ENCODE data around the gene B3GNT9. TPM values are rescaled to one million over a fixed set of nuclear protein-coding genes. Genes with fewer than 3 reads are reported as not detected.

B3GNT9 gene
- total and polyA plus RNA-seq, 11 donors = 6.4 to 17.5 (median 11.9) TPM

GRCh38 chr16:67186550-67186950 is 35.8 kb upstream of the B3GNT9 start:
- H3K4me3 ChIP-seq = no peak overlapping the region
- H3K9me3 ChIP-seq = no peaks in the 10 kb centered on the region
- DNase-seq = no peak
- WGBS, 4 donors = 44 to 61% (median 56%) methylated on average over 4 to 5 of the region's 5 CpGs
- no peak for TF ChIP-seq POLR2A (IDR thresholded peaks at IDR 0.05)
- no peak for TF ChIP-seq CTCF (IDR thresholded peaks at IDR 0.05)
- peaks cover 2 to 50% (median 33%) of the 10 kb centered on the region in 12 donors for H3K4me1 ChIP-seq
- ATAC-seq = no peak
- no peaks in the 10 kb centered on the region for H3K27me3 ChIP-seq
- H3K27ac ChIP-seq = no peak overlapping the region
- intact Hi-C loops (cut with DNase I) = loop anchor here in 3 of 10 donors (10.0 kb wide), 1 partner anchor 212 kb away; no protein-coding TSS in a partner anchor
- H3K36me3 ChIP-seq = no peaks in the 10 kb centered on the region

- H3K4me1 ChIP-seq = peaks cover 0 to 47% (median 27%) of the 10 kb centered on the region in 12 donors
- peak overlapping the region in 8 of 12 donors; percentile 25 to 88 (median 72) for H3K4me3 ChIP-seq
- 9 to 10% (median 9%) methylated on average over 12 of the region's 12 CpGs for WGBS, 4 donors
- no peaks in the 10 kb centered on the region for H3K36me3 ChIP-seq
- H3K27ac ChIP-seq = peak overlapping the region in 2 of 12 donors; percentile 6 to 33
- TF ChIP-seq CTCF (IDR thresholded peaks at IDR 0.05) (no peak), POLR2A (IDR thresholded peaks at IDR 0.05) (no peak)
- intact Hi-C loops (cut with DNase I) = loop anchor here in 8 of 10 donors (1.0 to 10.0 kb wide), 6 partner anchors 26 to 231 kb away; partner anchors contain the start of genes FBXL8 (in 1 of the 8), FHOD1 (in 1 of the 8) and TRADD (in 1 of the 8)
- no peak for ATAC-seq
- H3K27me3 ChIP-seq = no peaks in the 10 kb centered on the region
- no peak for DNase-seq
- H3K9me3 ChIP-seq = no peaks in the 10 kb centered on the region
Observed at GRCh38 chr16:67185651-67186134, 34.9 kb upstream of the B3GNT9 start.

- Histone ChIP-seq H3K27ac (peak overlapping the region in 4 of 12 donors; percentile 6 to 97 (median 64)), H3K4me3 (peak overlapping the region in 9 of 12 donors; percentile 64 to 88 (median 72)), H3K4me1 (peaks cover 0 to 47% (median 23%) of the 10 kb centered on the region in 12 donors), H3K9me3 (no peaks in the 10 kb centered on the region), H3K27me3 (no peaks in the 10 kb centered on the region), H3K36me3 (no peaks in the 10 kb centered on the region)
- peak; percentile 39 to 66 (median 56) for ATAC-seq
- no peak for TF ChIP-seq POLR2A (IDR thresholded peaks at IDR 0.05)
- TF ChIP-seq CTCF (IDR thresholded peaks at IDR 0.05) = peak; percentile 74 to 93 (median 85)
- 0 to 20% (median 13%) methylated on average over 5 to 43 of the region's 43 CpGs for WGBS, 4 donors
- intact Hi-C loops (cut with DNase I) = loop anchor here in 8 of 10 donors (1.0 to 10.0 kb wide), 6 partner anchors 26 to 230 kb away; partner anchors contain the start of genes FBXL8 (in 1 of the 8), FHOD1 (in 1 of the 8) and TRADD (in 1 of the 8)
- DNase-seq = peak; percentile 92 to 96 (median 93)
Observed at GRCh38 chr16:67184995-67185650, 34.3 kb upstream of the B3GNT9 start.

- 12 to 23% (median 14%) methylated on average over 45 to 59 of the region's 59 CpGs for WGBS, 4 donors
- TF ChIP-seq CTCF (IDR thresholded peaks at IDR 0.05) = no peak
- no peak for TF ChIP-seq POLR2A (IDR thresholded peaks at IDR 0.05)
- DNase-seq = no peak
- Histone ChIP-seq H3K4me1 (peaks cover 0 to 47% (median 23%) of the 10 kb centered on the region in 12 donors), H3K9me3 (no peaks in the 10 kb centered on the region), H3K4me3 (peak overlapping the region; percentile 47 to 88 (median 72)), H3K27me3 (no peaks in the 10 kb centered on the region), H3K36me3 (no peaks in the 10 kb centered on the region), H3K27ac (peak overlapping the region; percentile 90 to 100 (median 96))
- ATAC-seq = peak in 2 of 4 donors; percentile 6 to 9
- intact Hi-C loops (cut with DNase I) = loop anchor here in 6 of 10 donors (2.0 to 10.0 kb wide), 4 partner anchors 62 to 230 kb away; partner anchors contain the start of gene FHOD1 (in 1 of the 6)
Observed at GRCh38 chr16:67184453-67184994, 33.7 kb upstream of the B3GNT9 start.

Data from heart left ventricle (tissue), 16 donors.